Left lung (tissue), 10 donors: ENCODE data around the gene EYA2. TPM values are rescaled to one million over a fixed set of nuclear protein-coding genes. Genes with fewer than 3 reads are reported as not detected.

ENCODE experiments used
- ATAC-seq: fragments of 200-7000 bp; cut with Tn5 transposase; one replicate; pipeline ENCODE4 v1.9.1; 2020; ENCODE audit warnings: moderate library complexity
- DNase-seq, 4 donors: peaks; one replicate each; pipeline ENCODE4 v3.0.0-alpha.2; 2013 to 2020
- H3K27ac ChIP-seq, 2 donors: fragments of 200-600 bp; sonication (generic) in 1 of 2; one replicate each; pipeline versions ENCODE4 v1.5.0 to v1.8.0; 2020 to 2021
- H3K27me3 ChIP-seq, 2 donors: fragments of 200-600 bp; sonication (generic) in 1 of 2; one replicate each; pipeline versions ENCODE4 v1.5.0 to v1.8.0; 2020 to 2021
- H3K36me3 ChIP-seq, 2 donors: fragments of 200-600 bp; sonication (generic) in 1 of 2; one replicate each; pipeline versions ENCODE4 v1.5.0 to v1.8.0; 2020 to 2021
- H3K4me1 ChIP-seq, 2 donors: fragments of 200-600 bp; one replicate each; pipeline ENCODE4 v1.8.0; 2021
- H3K4me3 ChIP-seq, 2 donors: fragments of 200-600 bp; sonication (generic) in 1 of 2; one replicate each; pipeline versions ENCODE4 v1.5.0 to v1.8.0; 2020 to 2021; ENCODE audit warnings: mild to moderate bottlenecking in 1 of 2
- H3K9me3 ChIP-seq, 2 donors: fragments of 200-600 bp; sonication (generic) in 1 of 2; one replicate each; pipeline versions ENCODE4 v1.5.0 to v1.8.0; 2020 to 2021
- CTCF ChIP-seq, 2 donors: fragments of 200-600 bp; sonication (generic) in 1 of 2; IDR thresholded peaks; one replicate each; pipeline versions ENCODE4 v1.5.0 to v1.8.0; 2021; ENCODE audit warnings: antibody characterized with exemption in 2 of 2
- intact Hi-C, 2 donors: fragments of 100-400 bp; cut with DNase I; formaldehyde crosslinking; loops; one replicate each; pipeline versions ENCODE4 v1.11.2 to v1.14.2; 2022
- polyA plus RNA-seq, 6 donors: library from polyadenylated mRNA; unstranded; fragments of 120-200 nt; gene quantifications; one replicate each; pipeline ENCODE4 v1.2.1, GENCODE V29; 2013; ENCODE audit not compliant: insufficient read length in 6 of 6
- total RNA-seq, 2 donors: library from RNA; stranded (reverse); fragmentation: NEBNext Ultra II Directional; extraction: Animal tissue kit (Norgen Biotek cat#: 25700); gene quantifications; one replicate each; pipeline ENCODE4 v1.2.1, GENCODE V29; 2021
- donor health status: DM: no; HTN: yes; CAD: no.
- donor health status: DM: no; HTN: no; CAD: no.

The EYA2 gene
- total and polyA plus RNA-seq, 8 donors: 0.77 to 2.3 (median 1.2) TPM

DNA sequence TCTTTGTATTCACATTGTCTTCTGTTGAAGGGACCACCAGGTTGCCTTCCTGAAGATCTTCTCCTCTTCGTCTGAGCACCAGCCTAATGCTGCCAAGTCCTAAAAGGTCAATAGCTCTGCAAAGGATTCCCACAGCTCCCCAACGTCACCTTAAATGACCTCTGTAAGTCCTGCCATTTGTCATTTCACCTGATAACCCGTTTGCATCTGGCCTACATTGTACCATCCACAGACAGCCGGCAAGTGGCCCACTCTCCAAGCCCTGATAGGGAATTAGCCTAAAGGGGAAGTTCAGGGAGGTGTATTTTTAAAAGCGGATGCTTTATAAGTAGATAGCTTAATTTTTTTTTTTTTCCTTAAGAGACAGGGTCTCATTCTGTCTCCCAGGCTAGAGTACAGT is 334.0 kb downstream of the EYA2 start:
- Histone ChIP-seq H3K4me1 (no peaks in the 10 kb centered on the region), H3K36me3 (peaks cover 0 to 98% of the 10 kb centered on the region in 2 donors), H3K27me3 (no peaks in the 10 kb centered on the region), H3K27ac (no peak overlapping the region), H3K9me3 (no peaks in the 10 kb centered on the region), H3K4me3 (no peak overlapping the region)
- DNase-seq: no peak
- intact Hi-C loops: no loop called here
- no peak for ATAC-seq
- no peak for TF ChIP-seq CTCF (IDR thresholded peaks at IDR 0.05)

- Histone ChIP-seq H3K27ac (no peak overlapping the region), H3K4me3 (no peak overlapping the region), H3K9me3 (no peaks in the 10 kb centered on the region), H3K36me3 (peaks cover 0 to 100% of the 10 kb centered on the region in 2 donors), H3K4me1 (no peaks in the 10 kb centered on the region), H3K27me3 (no peaks in the 10 kb centered on the region)
- DNase-seq (no peak), ATAC-seq (no peak)
- intact Hi-C loops: no loop called here
- no peak for TF ChIP-seq CTCF (IDR thresholded peaks at IDR 0.05)
Measured at GRCh38 chr20:47230811-47231256, 336.2 kb downstream of the EYA2 start.

DNA sequence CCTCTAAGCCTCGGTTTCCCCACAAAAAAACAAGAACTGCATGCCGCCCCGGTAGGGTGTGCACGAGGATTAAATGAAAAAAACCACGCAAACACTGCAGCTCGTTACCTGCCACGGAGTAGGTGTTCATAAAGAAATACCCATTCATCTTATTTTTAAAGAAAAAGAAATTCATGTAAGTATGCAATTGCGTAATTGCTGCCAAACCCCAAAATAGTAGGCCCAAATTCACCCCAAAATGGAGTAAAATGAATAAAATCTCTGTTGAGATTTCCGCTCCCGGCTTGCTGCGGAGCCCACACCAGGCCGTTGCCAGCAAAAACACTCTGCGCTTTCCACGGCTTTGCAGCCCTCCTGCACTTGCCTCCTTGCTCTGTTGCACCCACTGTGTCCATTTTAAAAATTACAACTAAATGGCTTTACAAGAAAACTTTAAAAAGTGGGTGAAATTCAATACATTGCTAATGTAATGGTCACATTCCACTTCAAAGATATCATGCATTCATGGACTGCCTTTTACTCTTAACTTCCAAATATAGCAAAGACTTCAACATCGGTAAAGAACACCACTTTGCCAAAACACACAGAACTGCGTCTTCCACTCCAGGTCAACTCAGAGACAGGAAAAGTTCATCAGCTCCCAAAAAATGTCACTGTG is 336.9 kb downstream of the EYA2 start:
- Histone ChIP-seq H3K36me3 (peaks cover 0 to 100% of the 10 kb centered on the region in 2 donors), H3K27me3 (no peaks in the 10 kb centered on the region), H3K9me3 (no peaks in the 10 kb centered on the region), H3K4me1 (no peaks in the 10 kb centered on the region), H3K27ac (no peak overlapping the region), H3K4me3 (no peak overlapping the region)
- intact Hi-C loops: no loop called here
- ATAC-seq (no peak), DNase-seq (no peak)
- no peak for TF ChIP-seq CTCF (IDR thresholded peaks at IDR 0.05)

DNA sequence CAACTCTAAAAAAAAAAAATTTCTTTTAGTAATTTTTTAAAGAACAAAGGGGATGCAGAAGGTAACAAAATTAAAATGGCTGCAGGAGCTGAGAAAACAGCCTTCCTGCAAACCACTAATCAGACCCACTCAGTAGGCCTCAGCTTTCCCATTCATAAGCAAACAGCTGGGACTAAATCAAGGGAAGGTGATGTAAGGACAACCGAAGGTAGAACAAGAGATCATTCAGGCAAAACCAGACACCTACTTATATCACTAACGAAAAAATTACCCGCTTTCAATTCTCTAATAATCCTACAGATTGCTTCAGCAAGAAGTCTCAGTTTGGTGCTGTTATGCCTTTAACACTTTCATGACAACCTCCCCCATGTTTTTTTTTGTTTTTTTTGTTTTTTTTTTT is 337.9 kb downstream of the EYA2 start:
- no peaks in the 10 kb centered on the region for H3K27me3 ChIP-seq
- H3K36me3 ChIP-seq: peaks cover 0 to 100% of the 10 kb centered on the region in 2 donors
- H3K9me3 ChIP-seq: no peaks in the 10 kb centered on the region
- no peak overlapping the region for H3K27ac ChIP-seq
- H3K4me3 ChIP-seq: no peak overlapping the region
- intact Hi-C loops: no loop called here
- no peak for DNase-seq
- no peaks in the 10 kb centered on the region for H3K4me1 ChIP-seq
- TF ChIP-seq CTCF (IDR thresholded peaks at IDR 0.05): no peak
- no peak for ATAC-seq

DNA sequence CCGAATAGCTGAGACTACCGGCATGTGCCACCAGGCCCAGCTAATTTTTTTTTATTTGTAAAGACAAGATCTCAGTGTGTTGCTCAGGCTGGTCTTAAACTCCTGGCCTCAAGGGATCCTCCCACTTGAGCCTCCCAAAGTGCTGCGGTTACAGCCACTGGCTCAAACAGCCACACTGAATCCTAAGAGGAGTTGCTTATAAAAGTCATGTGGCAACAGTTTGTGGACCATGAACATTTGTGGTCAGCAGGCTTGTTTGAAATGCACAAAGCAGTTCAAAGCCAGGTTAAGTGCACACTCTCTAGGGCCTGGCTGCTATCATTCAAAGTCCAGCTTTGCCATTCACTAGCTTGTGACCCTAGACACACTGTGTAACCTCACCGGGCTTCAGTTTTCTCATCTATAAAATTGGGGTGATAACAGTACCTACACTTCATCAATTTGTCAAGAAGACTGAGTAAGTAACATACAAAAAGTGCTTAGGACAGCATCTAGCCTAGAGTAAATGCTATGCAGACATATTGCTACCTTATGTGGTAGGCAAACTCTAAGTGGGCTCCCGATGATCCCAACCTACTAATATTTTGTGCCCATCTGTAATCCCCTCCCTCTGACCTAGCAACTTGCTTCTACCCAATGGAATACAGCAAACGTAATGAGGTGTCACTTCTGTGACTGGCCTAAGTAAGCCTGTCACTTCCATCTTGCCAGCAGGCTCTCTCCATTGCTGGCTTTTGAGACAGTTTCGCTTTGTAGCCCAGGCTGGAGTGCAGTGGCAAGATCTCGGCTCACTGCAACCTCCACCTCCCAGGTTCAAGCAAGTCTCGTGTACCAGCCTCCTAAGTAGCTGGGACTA is 338.9 kb downstream of the EYA2 start:
- Histone ChIP-seq H3K4me1 (no peaks in the 10 kb centered on the region), H3K4me3 (no peak overlapping the region), H3K27me3 (no peaks in the 10 kb centered on the region), H3K36me3 (peaks cover 0 to 100% of the 10 kb centered on the region in 2 donors), H3K27ac (no peak overlapping the region), H3K9me3 (no peaks in the 10 kb centered on the region)
- no peak for TF ChIP-seq CTCF (IDR thresholded peaks at IDR 0.05)
- ATAC-seq (no peak), DNase-seq (no peak)
- intact Hi-C loops: no loop called here
